Progenitor cell of endocrine pancreas (in vitro differentiated cells): ENCODE results near the gene SLC22A12. TPM values are rescaled to one million over a fixed set of nuclear protein-coding genes. Genes with fewer than 3 reads are reported as not detected.

Experiments
- DNase-seq: peaks from one replicate; pipeline ENCODE4 v3.0.0; 2021; ENCODE audit warnings: low spot score; ENCODE audit not compliant: unreplicated experiment
- H3K27ac Mint-ChIP-seq: 2 replicates; pipeline ENCODE4 v1.8.0; 2021; ENCODE audit warnings: mild to moderate bottlenecking, moderate library complexity, mixed read lengths
- H3K27me3 Mint-ChIP-seq: 2 replicates; pipeline ENCODE4 v1.8.0; 2021; ENCODE audit warnings: mixed read lengths
- H3K36me3 Mint-ChIP-seq: 2 replicates; pipeline ENCODE4 v1.8.0; 2022; ENCODE audit warnings: mixed read lengths; ENCODE audit not compliant: insufficient read depth
- H3K4me1 Mint-ChIP-seq: 2 replicates; pipeline ENCODE4 v1.8.0; 2021; ENCODE audit warnings: low read depth, mixed read lengths
- H3K4me3 Mint-ChIP-seq: 2 replicates; pipeline ENCODE4 v1.8.0; 2021; ENCODE audit warnings: low read depth, mild to moderate bottlenecking, moderate library complexity, mixed read lengths
- H3K9me3 Mint-ChIP-seq: 2 replicates; pipeline ENCODE4 v1.8.0; 2021; ENCODE audit warnings: low read depth, mixed read lengths
- CTCF ChIP-seq: fragments of 200-600 bp; sonication (generic); IDR thresholded peaks from one replicate; pipeline ENCODE4 v1.5.0; 2021; ENCODE audit warnings: antibody characterized with exemption, mild to moderate bottlenecking; ENCODE audit not compliant: unreplicated experiment
- long read RNA-seq: library from polyadenylated mRNA; unstranded; transcript quantifications from one replicate; pipeline ENCODE4 v2.0.0, GENCODE V29; 2020
- total RNA-seq: library from RNA; stranded (reverse); gene quantifications from 2 replicates; pipeline ENCODE4 v1.2.1, GENCODE V29; 2021

SLC22A12 gene
- total RNA-seq, result not detected in 2 replicates
- long read RNA-seq, result 0 reads

DNA sequence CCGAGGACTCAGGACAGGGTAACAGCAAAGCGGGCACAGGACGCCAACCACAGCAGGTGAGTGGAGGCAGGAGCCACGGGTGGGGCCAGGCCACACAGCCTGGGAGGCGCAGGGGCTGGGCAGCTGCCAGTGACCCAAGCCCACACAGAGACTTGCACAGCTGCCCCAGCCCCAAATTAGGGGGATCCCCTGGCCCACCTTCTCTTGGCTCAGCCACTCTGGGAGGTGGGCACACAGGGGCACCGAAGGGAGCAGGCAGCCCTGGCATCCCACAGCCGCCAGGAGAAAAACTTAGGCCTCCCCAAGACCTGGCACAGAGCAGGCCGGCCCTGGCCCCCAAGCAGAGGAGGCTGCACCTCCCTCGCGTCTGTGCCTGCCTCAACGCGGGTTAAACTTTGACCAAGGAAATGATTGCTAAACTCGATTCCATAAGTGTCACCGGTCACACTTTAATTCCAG, at the start of gene SLC22A12:
Gene SLC22A12 (plus strand): TSS at position 458 of the 459 bp plus-strand sequence. CDS start 337 bp downstream, outside the sequence.
- no peak within 1 kb of the TSS for H3K27ac Mint-ChIP-seq
- no peak for DNase-seq
- peaks cover 8% of the 10 kb centered on the region for H3K9me3 Mint-ChIP-seq
- no peak for TF ChIP-seq CTCF
- no peak within 1 kb of the TSS for H3K4me3 Mint-ChIP-seq
- no peaks in the 10 kb centered on the region for H3K4me1 Mint-ChIP-seq
- peaks cover 31% of the 10 kb centered on the region for H3K27me3 Mint-ChIP-seq
- H3K36me3 Mint-ChIP-seq, result no peaks in the 10 kb centered on the region

DNA sequence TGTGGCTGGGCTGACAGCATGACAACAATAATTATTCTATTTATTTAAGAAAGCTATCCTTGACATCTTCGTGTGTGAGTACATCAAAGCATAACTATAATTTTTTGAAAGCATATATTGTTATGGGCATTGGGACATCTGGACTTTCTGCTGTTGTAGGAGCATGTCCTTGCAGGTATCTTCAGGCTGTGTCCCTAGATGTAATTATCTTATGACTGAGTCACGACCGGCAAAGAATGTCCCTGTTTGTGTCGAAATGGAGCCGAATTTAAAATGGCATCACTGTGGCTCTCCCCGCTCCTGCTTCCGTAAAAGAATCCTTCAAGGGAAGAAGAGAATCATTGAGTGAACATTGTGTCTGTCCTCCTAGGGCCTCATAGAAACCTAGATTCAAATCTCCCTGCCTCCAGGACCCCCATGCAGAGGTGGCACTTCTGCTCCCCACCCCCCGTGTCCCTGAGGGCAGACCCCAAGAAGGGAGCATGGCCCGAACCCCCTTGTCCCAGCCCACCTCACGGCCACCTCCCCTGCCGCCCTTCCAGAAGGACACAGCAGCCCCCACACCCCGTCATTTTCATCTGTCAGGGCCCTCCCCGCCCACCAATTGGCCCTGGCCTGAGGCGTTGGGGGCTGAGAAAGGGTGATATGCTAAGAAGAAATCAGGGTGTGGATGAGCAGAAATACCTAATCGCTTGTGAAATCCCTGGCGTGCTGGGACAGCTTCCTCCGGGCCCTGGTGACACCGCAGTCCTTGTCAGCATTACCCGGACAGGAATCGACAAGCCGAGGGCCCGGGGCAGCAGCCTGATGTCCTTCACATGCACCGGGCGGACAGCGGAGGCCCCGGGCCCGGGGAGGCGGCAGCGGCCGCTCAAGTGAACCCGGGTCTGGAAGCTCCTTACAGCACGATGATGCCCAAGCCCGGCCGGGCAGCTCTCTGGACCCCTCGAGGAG, 48.6 kb upstream of the SLC22A12 start:
- H3K27ac Mint-ChIP-seq, result no peak overlapping the region

GRCh38 chr11:64543818-64544217, 47.2 kb upstream of the SLC22A12 start:
- H3K4me1 Mint-ChIP-seq, result no peaks in the 10 kb centered on the region
- H3K27me3 Mint-ChIP-seq, result peaks cover 42% of the 10 kb centered on the region
- no peak for DNase-seq
- no peak overlapping the region for H3K4me3 Mint-ChIP-seq
- H3K27ac Mint-ChIP-seq, result no peak overlapping the region
- no peaks in the 10 kb centered on the region for H3K36me3 Mint-ChIP-seq
- TF ChIP-seq CTCF, result no peak
- peaks cover 11% of the 10 kb centered on the region for H3K9me3 Mint-ChIP-seq

More for the DNA sequence above, 48.6 kb upstream of the SLC22A12 start:
- TF ChIP-seq CTCF, result no peak
- Mint-ChIP-seq H3K4me3 (no peak overlapping the region), H3K9me3 (peaks cover 11% of the 10 kb centered on the region), H3K27me3 (peaks cover 38% of the 10 kb centered on the region), H3K36me3 (no peaks in the 10 kb centered on the region), H3K4me1 (no peaks in the 10 kb centered on the region)
- no peak for DNase-seq

- peaks cover 11% of the 10 kb centered on the region for H3K9me3 Mint-ChIP-seq
- no peak for TF ChIP-seq CTCF
Observed at GRCh38 chr11:64544616-64545296, 46.3 kb upstream of the SLC22A12 start.

GRCh38 chr11:64545619-64546018, 45.4 kb upstream of the SLC22A12 start:
- TF ChIP-seq CTCF, result no peak
- peaks cover 38% of the 10 kb centered on the region for H3K27me3 Mint-ChIP-seq
- H3K4me1 Mint-ChIP-seq, result no peaks in the 10 kb centered on the region
- peaks cover 11% of the 10 kb centered on the region for H3K9me3 Mint-ChIP-seq
- no peaks in the 10 kb centered on the region for H3K36me3 Mint-ChIP-seq
- no peak overlapping the region for H3K4me3 Mint-ChIP-seq
- no peak for DNase-seq
- H3K27ac Mint-ChIP-seq, result no peak overlapping the region

More at GRCh38 chr11:64544616-64545296, 46.3 kb upstream of the SLC22A12 start:
- H3K36me3 Mint-ChIP-seq, result no peaks in the 10 kb centered on the region
- H3K27me3 Mint-ChIP-seq, result peaks cover 39% of the 10 kb centered on the region
- no peak overlapping the region for H3K4me3 Mint-ChIP-seq
- no peaks in the 10 kb centered on the region for H3K4me1 Mint-ChIP-seq
- DNase-seq, result no peak
- H3K27ac Mint-ChIP-seq, result no peak overlapping the region
